Activated CD8-positive, alpha-beta memory T cell treated with anti-CD3 and anti-CD28 coated beads for 48 hours (primary cell): ENCODE measurements around the gene INO80E.
A peak's percentile ranks its signal among the peaks of the same experiment; 100 is the strongest.
"Not testable (repeated sequence)": the region's sequence is repeated elsewhere in the genome, so short reads cannot be mapped to it uniquely, and the experiment has no call there.

ENCODE experiments used
- DNase-seq, 3 experiments: peaks; one replicate each; pipeline ENCODE4 v3.0.0-alpha.2; 2020; ENCODE audit warnings: low read depth in 2 of 3, low spot score in 2 of 3

INO80E gene

DNA sequence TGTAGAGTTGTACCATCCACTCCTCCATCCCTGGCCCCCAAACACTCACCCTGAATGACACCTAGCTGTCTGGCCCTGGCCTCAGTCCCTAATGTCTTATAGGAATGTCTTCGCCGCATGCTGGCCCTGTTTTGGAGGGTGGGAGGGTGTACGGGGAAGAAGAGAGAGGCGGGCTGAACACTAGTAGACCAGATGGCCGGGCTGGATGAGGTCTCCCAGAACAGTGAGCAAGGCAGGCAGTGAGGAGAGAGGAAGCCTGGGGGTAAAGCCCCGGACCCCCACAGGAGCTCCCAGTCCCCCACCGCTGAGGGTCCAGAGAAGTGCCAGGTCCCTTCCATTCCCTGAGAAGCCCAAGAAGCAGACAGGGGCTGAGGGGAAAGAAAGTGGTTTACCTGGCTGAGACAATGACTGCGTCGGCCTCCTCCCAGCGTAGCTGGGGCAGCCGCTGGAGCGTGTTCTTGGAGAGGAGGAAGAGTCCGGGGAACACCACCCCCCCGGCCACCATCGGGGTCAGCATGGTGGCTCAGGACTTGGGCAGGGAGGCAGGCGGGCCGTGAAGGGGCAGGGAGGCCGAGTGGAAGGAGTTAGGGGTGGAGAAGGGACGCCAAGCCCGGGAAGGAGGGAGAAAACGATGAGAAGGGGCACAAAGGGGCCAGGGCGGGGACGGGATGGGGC, 34.1 kb downstream of the INO80E start:
- no peak for DNase-seq

DNA sequence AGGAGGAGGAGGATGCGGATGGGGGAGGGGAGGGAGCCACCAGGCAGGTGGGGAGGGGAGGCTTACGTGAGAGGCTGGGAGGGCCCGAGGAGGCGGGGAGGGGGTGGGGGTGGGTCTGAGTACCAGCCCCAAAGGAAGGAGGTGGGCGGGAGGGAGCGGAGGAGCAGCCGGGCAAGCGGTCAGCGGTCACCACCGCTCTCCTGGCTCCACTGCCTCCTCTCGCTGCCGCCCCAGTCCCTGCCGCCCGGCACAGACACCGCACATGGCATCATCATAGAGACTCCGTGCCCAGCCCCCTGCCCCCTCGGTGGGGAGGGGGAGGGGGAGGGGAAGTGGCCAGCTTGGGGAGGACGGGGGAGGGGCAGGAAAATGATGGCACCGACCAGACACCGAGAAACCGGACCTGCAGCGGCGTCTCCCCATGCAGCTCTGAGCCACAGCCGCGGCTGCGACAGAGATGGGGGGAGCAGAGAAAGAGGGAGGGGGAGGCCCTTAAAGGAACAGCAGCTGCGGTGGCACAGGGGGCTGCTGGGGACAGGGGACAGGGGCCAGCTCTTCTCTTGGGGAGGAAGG, 34.9 kb downstream of the INO80E start, which contains the start of gene TLCD3B:
Gene TLCD3B, minus strand, starts transcription at position 431 of the 573 bp plus-strand sequence. CDS start 744 bp downstream, outside the sequence.
- no peak for DNase-seq

DNA sequence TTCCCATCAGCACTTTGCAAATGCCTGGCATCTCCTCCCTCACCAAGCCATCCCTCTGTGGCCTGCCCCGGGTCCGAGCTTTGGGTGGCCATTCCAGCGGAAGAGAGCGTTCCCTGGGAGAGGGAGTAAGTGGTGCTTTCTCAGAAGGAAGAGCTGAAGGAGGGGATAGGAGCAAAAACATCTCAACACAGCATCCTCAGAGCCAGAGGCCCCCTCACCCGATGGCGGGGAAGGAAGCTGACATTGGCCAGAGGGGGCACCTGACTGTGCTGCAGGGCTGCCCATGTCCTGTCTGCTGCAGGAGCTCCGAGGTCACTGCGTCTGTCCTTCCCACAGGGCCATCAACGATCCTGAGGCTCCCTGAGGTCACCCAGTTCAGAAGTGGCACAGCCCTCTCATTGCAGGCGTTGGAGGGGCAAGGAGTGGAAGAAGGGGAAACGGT, 35.5 kb downstream of the INO80E start:
- DNase-seq: no peak

DNA sequence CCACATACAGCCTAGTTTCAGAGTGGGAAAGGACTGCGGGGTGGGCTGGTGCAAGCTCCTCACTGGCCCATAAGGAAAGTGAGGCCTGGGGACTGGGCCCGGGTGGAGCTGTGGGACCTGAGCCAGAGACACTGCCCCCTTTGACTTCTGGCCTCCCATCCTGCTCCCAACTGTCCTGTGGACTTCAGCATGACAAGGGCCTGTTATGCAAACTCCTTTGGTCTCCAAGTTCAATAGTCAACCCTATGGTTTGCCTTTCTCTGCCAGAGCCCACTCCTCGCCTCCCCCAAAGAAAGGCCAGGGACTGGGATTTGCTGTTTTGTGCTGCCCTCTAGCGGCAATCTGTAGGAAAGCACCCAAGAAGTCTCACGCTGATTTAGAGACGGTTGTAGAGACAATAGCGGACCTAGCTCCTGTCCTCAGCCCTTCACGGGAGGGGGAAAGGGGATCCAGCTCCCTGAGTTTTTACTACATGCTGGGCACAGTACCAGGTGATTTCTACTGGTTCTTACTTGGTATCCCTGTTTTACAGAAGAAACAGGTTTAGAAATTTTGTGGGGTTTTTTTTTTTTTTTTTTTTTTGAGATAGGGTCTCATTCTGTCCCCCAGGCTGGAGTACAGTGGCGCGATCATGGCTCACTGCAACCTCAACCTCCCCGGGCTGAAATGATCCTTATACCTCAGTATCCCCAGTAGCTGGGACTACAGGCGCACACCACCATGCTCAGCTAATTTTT, 36.2 kb downstream of the INO80E start:
- DNase-seq: peak in 1 of 3 experiments; percentile 40

DNA sequence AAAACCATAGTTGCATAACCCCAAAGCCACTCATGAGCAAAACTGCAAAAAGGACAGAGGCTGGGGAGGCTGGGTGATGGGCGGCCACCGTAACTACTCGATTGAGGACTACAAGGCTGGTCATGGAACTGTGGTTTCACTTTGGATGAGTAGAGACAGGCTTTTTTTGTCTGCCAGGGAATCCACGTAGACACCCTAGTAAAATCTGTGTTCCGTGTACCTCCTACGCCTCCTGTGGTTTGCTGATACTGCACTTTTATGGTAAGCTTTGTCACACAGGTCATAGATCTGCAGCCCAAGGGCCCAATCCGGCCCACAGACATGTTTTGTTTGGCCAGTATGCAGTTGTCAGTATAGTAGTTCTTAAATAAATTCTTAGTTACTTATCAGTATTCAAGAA, 37.2 kb downstream of the INO80E start:
- DNase-seq: no peak

DNA sequence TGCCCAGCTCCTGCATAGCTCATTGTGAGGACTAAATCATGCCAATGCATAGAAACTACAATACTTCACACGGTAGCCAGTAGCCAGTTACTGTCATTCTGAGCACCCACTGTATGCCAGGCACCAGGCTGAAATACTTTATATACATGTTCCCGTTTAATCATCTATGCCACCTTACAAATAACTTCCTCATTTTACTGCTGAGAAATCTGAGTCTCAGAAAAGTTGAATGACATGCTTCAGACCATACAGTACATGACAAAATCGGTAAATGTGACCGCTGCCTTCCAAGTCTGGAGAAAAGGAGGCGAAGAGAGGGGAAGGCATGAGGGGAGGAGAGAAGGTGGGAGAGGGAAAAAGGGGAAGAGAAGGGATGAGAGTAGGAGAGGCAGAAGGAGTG, 44.2 kb downstream of the INO80E start:
- DNase-seq: no peak

DNA sequence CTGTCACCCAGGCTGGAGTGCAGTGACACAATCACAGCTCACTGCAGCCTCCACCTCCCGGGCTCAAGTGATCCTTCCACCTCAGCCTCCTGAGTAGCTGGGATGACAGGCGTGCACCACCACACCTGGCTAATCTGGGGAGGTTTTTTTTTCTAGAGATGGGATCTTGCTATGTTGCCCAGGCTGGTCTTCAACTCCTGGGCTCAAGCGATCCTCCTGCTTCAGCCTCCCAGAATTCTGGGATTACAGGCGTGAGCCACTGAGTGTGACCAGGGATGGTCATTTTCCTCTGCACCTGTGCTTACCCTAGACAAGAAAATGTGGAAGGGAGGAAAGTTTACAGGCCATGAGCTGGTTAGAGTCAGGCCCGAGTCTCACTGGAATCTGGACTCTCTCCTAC, 44.6 kb downstream of the INO80E start:
- DNase-seq: not testable (repeated sequence)

DNA sequence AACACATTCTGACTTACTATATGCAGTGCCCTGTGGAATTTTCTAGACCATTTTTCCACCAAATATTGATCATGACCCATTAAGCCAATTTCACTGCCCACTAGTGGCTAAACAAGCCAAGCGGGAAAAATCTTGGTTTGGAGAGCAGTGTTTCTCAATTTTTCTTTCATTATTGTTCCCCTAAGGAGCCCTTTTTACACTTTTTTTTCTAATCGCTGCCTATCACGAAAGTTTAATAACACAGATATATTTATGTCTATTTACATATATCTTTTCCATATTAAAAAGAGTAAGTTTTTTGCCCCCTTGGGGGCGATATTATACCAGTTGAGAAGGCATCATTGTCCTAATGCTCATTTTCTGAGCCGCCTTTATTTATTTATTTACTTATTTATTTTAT, 45.8 kb downstream of the INO80E start:
- no peak for DNase-seq

DNA sequence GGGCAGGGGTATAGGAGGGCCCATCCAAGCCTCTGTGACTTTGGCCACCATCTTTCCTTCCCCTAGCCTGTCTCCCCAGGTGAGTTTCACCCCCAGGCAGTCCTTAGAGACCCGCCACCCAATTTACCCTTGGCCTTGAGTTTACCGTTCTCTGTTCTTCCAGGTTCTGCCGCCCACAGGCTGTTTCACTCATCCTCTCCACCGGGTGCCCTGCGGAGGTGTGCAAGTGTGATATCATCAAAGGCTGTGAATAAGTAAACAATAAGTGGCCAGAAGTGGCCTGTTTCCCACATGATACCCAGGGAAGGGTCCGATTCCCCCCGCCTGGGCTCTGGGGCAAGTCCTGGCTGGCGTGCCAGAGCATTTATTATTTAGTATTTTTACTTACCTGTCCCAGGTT, 50.1 kb downstream of the INO80E start:
- no peak for DNase-seq

DNA sequence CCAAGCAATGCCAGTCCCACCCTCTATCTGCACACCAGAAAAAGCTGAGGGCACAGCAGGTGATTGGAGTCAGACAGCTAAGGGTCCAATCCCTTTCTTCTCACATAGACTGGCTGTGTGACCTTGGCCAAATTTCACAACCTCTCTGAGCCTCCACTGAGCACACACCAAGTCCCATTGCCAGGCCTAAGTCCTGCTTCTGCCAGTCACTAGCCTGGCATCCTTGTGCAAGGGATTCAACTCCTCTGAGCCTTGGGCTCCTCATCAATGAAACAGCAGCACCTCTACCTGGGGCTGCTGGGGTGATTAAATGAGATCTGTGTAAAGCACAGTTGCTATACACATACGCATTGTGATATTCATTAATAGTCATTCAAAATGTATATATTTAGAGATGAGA, 50.5 kb downstream of the INO80E start:
- DNase-seq: no peak

DNA sequence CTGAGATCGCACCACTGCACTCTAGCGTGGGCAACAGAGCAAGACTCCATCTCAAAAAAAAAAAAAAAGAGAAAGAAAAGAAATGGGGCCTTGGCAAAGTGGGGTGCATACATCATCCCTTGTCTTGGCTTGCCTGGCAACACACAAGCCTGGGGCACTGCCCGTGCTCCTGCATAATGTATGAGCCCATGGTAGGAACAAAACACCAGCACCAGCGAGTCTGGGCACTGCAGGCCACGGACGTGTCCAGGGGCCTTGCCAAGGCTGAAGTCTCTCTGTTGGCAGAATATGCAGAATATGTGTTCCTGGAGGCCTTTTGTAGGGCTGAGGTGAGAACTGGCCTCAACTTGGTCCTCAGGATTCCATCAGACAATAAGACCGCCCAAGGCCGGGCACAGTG, 53.8 kb downstream of the INO80E start:
- no peak for DNase-seq

DNA sequence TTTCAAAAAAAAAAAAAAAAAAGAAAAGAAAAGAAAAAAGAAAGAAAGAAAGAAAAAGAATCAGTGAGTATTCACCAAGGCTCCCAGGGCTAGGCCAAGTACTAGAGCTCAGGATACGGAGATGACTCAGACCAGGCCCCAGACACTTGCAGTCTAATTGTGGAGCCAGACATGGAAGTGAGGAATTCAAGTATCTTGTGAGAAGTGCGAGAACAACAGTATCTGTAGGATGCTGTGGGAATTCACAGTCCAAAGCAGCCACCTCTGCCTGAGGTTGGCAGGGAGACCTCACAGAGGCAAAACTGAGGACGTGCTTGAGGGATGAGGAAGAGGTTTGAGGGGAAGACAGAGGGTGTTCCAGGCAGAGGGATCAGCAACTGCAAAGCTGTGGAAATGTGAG, 55.5 kb downstream of the INO80E start:
- no peak for DNase-seq

DNA sequence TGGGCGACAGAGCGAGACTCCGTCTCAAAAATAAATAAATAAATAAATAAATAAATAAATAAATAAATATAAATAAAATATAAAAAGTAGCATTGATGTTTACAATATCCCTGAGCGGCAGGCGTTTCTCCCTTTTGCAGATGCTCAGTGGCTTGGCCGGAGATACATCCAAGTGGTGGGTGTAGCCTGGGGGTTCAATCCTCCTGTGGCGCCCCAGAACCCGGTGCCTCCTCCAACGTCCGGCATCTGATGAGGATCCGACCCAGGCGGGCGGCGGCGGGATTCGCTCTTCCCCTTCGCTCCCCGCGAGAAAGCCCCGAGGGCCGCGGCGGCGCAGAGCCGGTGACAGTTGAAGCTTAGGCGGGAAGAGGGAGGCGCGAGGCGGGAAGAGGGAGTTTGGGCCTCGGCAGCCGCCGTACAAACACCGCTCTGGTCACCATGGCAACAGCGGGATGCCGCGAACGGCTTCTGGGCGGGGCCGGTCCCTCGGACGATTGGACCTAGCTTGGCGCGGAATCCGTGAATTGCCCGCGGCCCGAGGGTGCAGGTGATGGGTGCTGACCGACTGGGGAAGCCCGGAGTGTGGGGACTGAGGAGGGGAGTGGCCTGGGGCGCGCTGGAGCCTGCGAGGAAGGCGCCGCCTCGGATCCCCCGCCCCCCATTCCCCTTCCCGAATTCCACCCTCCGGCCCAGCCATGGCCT, 56.8 kb downstream of the INO80E start:
- DNase-seq: peak; percentile 81 to 97 (median 95)

DNA sequence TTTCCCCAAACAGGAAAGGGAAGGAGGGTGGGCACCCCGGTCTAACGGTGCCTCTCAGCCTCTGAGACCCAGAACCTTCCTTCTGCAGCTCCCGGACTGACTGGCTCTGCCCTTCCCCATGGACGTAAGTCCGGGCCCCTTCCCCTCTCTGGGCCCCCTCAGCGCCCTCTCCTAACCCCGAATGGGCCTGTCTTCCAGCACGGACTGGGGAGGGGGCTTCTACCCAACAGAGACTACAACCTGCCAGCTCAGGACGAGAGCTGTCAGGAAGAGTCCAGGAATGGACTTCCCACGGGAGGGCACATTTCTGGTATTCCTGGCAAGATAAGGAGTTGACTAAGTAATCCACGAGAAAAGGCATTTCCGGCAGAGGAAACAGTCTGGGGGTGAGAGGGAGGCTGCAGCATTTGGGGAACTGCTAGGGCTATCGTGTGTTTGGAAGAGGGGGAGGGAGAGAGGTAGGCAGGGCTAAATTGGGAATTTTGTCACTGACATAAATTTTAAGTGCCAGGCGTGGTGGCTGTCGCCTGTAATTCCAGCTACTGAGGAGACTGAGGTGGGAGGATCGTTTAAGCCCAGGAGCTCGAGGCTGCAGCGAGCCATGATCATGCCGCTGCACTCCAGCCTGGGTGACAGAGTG, 57.5 kb downstream of the INO80E start:
- no peak for DNase-seq

DNA sequence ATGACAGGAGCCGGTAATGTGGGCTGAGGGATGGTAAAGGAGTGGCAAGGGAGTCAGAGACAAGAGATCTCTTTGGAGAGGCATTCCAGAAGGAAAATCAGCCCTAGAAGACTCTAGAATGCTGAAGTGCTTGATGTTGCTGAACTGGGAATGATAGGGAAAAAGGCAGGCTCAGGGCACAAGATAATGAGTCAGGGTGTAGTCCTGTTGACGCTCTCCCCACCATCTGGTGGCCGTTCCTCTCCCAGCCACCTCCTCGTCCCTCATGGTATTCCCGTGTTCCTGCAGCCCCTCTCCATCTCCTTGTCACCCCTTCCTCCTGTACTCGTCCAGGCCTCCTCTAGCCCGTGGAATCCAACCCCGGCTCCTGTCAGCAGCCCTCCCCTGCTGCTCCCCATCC, 58.4 kb downstream of the INO80E start:
- DNase-seq: no peak

DNA sequence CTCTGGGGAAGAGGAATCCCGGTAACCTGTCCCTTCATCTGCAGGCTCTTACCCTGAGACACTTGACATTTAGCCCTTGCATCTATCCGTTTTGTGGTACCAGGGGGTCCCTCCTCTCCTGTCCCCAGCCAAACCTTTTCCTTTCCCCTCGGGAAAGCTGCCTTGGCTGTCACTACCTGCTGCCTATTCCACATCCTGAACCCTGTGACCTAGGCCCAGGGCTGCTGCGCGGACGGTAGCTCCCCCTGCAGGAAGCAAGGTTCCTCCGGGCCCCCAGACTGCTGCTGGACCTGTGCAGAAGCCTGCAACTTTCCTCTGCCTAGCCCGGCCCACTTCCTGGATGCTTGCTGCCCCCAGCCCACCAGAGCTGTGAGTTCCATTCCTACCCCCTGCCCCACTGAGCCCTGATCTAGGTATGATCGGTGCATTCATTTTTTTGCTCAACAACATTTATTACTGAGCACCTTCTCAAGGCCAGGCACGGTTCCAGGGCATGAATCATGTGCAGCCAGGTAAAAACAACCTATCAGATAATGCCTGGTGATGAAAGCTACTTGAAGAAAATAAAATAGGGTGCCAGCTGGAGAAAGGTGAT, 59.0 kb downstream of the INO80E start:
- no peak for DNase-seq
